HG02763 (cell line): ENCODE data around the gene LAPTM4A.
A peak's percentile ranks its signal among the peaks of the same experiment; 100 is the strongest.
"Not testable (repeated sequence)": the region's sequence is repeated elsewhere in the genome, so short reads cannot be mapped to it uniquely, and the experiment has no call there.

Experiments
- ATAC-seq: cut with Tn5 transposase; IDR thresholded peaks from one replicate; pipeline ENCODE4 v1.9.1; 2021; ENCODE audit warnings: mild to moderate bottlenecking, moderate library complexity; ENCODE audit not compliant: unreplicated experiment

LAPTM4A gene

GRCh38 chr2:20052861-20053281 lies 1.4 kb upstream of the LAPTM4A start:
- no peak for ATAC-seq

- ATAC-seq: no peak
Observed at GRCh38 chr2:20052229-20052851, 912 bp upstream of the LAPTM4A start.

GRCh38 chr2:20050646-20051531 lies 539 bp downstream of the LAPTM4A start:
- peak; percentile 9 for ATAC-seq

- no peak for ATAC-seq
Observed at GRCh38 chr2:20050104-20050645, 1.3 kb downstream of the LAPTM4A start.

GRCh38 chr2:20049637-20050036 lies 1.8 kb downstream of the LAPTM4A start:
- ATAC-seq: no peak

- no peak for ATAC-seq
Observed at GRCh38 chr2:20048488-20049448, 2.7 kb downstream of the LAPTM4A start.

GRCh38 chr2:20045712-20046292 lies 5.6 kb downstream of the LAPTM4A start:
- not testable (repeated sequence) for ATAC-seq

GRCh38 chr2:20044778-20045177 lies 6.7 kb downstream of the LAPTM4A start:
- ATAC-seq: no peak

- no peak for ATAC-seq
Observed at GRCh38 chr2:20042531-20042930, 8.9 kb downstream of the LAPTM4A start.

- no peak for ATAC-seq
Observed at GRCh38 chr2:20040489-20041172, 10.8 kb downstream of the LAPTM4A start.

GRCh38 chr2:20037660-20038059 lies 13.8 kb downstream of the LAPTM4A start:
- no peak for ATAC-seq

GRCh38 chr2:20035955-20036666 lies 15.3 kb downstream of the LAPTM4A start:
- no peak for ATAC-seq

- ATAC-seq: no peak
Observed at GRCh38 chr2:20034821-20035220, 16.6 kb downstream of the LAPTM4A start.

GRCh38 chr2:20034218-20034617 lies 17.2 kb downstream of the LAPTM4A start:
- ATAC-seq: no peak

- ATAC-seq: no peak
Observed at GRCh38 chr2:20033322-20033721, 18.1 kb downstream of the LAPTM4A start.

- no peak for ATAC-seq
Observed at GRCh38 chr2:20030224-20030623, 21.2 kb downstream of the LAPTM4A start.

- no peak for ATAC-seq
Observed at GRCh38 chr2:20027705-20028434, 23.6 kb downstream of the LAPTM4A start.

- ATAC-seq: no peak
Observed at GRCh38 chr2:20027260-20027677, 24.2 kb downstream of the LAPTM4A start.
